HG03521 (cell line): Measurements from ENCODE around the gene VAV2.

Experiments used
- ATAC-seq: cut with Tn5 transposase; IDR thresholded peaks from one replicate; pipeline ENCODE4 v1.9.1; 2021; ENCODE audit warnings: mild to moderate bottlenecking, moderate library complexity; ENCODE audit not compliant: unreplicated experiment

VAV2 gene

DNA sequence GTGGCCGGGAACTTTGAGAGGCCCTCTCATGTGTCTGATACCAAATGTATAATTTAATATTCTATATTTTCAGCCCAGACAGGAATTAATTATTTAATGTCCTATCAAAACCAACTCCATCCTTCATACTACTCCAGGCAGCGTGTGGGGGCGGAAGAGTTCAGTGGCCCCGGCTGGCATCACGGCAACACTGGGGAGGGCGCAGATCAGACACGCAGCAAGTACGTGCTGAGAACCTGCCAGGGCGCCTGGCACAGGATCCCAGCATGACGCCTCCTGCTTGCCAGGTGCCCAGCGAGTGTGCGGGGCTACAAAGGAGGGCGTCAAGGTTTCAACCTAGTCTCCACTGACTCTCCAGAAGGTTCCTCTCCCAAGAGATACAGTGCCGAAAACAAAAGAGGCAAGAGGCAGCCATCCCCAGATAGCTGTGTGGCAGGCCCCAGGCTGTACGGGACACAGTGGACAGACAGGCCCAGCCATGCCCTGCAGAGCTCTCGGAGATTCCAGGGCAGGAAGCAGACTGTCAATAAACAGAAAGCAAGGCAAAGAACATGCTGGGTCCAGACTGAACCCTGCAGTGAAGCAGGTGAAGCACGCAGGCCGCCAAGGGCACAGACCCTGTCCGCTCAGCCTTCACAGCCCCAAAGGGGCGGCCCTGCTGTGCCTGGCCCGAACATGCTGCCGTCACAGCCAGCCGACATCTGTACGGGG lies 110.3 kb downstream of the VAV2 start:
- ATAC-seq, result no peak

DNA sequence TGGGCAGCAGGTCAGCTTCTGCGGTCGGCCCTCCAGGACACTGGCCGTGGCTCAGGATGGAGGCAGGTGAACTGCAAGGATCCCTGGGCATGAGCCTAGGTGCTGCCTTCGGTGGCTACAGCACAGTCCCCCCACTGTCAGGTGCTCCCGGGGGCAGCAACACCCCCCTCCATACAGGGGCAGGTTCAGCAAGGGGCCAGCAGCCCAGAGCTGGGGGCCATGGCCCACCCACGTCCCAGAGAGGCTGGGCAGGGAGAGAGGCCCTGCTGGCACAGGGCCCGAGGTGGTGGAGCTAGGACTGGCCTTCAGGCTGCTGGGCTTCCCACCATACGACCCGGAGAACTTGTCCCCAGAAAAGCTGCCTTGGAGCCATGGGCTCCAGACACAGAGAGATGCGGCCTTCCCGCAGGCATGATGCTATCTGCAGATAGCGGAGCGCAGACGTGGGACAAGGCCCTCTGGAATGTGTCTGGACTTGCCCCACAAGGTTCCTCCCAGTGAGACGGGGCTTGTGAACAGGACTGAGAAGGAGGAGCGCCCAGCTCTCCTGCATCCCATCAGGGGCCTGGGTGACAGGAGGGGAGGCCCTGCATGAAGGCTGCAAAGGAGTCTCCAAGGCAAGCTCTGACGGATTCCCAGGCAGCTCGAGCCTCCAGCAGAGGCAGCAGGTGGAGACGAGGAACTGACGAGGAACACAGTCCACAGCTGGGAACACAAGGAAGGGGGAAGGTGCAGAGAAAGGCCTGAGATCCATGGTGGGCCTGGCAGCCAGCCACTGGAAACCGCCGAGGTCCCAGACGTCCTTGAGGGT lies 111.1 kb downstream of the VAV2 start:
- no peak for ATAC-seq

DNA sequence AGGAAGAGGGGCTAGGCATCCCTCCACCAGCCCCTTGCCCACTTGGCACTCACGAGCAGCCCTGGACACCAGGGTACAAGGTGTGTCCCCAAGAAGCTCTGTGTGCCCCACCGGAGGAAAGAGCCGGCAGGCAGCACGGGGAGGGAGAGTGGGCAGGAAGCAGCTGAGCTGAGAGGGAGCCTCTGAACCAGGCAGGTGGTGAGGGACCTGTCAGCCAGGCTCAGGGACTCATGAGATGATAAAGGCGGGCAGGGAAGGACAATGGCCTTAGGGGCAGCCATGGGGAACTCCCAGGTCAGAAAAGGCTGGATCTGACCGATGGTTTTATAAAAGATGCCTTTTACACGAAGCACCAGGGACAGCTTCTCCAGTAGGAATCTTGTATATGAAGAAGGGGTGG lies 112.0 kb downstream of the VAV2 start:
- no peak for ATAC-seq

DNA sequence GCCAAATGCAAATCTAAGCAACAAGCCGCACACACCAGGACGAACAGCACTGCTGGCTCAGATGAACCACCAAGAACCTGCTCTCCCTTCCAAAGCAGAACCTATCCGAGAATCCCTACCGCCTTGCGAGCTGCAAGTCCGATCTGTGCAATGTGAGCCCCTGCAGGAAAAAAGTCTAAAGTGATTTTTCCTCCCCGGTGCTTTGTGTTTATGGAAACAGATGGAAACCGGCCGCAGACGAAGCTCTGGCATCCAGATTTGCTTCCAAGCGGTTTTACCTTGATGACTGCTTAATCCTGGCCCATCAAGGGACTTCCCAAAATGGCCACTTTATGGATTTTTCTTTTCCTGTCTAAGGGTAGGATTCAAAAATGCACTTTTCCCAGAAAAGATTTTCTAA lies 112.5 kb downstream of the VAV2 start:
- no peak for ATAC-seq

DNA sequence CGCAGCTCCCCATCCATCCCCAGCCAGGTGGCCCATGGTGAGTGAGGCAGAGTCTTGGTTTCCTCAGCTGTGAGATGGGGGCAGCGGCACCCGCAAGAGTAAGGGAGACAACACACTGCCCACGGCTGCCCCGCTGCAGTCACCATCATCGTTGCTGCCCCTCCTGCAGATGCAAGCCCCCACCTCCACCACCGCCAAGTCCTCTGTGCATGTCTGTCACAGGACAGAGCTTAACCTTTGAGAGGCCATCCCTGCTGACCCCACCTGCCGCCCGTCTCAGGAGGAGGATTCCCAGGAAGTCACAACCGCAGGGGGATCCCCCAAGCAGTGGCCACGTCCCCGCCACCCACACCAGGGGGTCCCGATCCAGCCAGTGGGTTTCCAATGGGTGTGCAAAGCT lies 113.7 kb downstream of the VAV2 start:
- ATAC-seq, result no peak

DNA sequence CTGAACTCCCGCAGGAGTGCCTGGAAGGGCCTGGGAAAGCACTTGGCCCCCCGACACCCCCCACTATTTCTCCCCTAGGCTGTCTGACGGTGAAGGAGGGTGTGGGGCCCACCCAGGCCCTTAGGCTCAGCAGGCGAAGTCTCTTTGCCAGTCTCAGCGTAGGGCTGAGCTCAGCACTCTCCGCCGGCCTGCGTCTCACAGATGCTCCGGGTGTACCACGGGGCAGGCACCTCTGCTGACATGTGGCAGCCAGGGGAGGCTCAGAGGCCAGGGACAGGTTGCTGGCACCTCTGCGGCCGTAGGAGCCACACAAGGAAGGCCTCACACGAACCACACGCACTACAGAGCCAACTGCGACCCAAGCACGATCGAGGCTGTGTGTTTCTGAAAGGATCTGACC lies 114.2 kb downstream of the VAV2 start:
- no peak for ATAC-seq

DNA sequence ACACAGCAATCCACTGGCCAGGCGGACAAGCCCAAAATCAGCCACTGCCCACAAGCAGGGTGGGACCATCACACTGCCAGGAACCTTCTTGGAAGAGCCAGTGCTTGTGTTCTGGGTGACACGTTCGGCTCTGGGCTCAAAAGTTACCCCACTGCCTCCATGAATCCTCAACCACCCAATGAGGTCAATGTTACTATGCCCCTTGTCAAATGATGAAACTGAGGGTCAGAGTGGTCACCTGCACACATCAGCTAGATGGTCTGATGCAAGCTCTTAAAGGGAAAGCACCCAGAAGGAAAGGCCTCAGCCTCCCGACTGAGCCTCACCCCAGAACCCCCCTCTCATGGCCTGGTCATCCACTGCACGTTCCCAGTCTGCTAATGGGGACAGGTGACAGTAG lies 114.8 kb downstream of the VAV2 start:
- ATAC-seq, result no peak

DNA sequence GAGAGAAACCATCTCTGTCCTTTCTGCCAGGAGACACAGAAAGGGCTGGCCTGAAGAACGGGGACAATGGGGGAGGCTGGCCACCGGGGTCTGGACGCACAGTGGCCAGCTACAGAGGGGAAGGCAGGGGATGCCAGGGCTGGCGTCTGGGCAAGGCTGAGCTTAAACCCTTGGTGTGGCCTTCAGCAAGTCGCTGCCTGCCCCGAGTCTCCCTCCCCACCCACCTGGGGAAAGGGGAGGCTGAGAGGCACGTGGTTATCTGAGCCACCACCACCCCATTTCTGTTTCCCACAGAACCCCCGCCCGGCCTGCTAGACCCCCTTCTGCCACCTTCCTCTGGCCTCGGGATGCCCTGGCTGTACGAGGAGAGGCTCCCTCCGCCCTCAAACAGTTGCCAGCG lies 115.3 kb downstream of the VAV2 start:
- ATAC-seq, result no peak

DNA sequence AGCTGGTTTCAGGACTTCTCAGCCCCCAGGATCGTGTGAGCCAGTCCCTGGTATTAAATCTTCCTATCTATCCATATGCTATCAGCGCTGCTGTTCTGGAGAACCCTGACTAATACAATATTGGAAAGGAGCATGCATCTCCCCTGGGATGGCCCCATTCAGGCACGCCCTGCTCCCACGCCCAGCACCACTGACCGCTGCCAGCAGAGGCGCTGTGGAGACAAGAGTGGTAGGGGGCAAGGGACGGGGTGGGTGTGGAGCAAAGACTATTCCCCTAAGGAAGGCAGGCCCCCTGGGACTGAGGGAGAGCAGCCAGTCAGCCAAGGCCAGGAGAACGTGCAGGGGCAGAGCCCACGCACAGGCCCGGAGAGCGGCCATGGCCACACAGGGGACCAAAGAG lies 116.0 kb downstream of the VAV2 start:
- no peak for ATAC-seq

DNA sequence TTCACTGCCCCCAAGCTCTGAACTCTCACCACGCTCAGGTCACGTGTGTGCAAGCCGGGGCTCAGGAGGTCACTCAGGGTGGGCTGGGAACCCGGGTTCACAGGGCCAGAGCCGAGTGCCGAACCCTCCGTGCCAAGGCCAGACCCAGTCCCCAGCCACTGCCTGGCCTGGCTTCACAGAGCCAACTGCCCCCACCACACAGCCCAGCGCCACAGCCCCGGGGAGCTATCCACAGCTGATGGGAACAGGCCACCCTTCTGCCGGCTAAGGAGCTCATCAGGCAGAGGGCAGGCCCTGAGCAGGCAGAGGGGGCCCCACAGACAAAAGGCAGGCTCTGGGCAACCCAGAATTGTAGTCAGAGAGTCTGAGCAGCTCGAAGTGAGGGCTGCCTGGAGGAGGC lies 117.0 kb downstream of the VAV2 start:
- no peak for ATAC-seq

DNA sequence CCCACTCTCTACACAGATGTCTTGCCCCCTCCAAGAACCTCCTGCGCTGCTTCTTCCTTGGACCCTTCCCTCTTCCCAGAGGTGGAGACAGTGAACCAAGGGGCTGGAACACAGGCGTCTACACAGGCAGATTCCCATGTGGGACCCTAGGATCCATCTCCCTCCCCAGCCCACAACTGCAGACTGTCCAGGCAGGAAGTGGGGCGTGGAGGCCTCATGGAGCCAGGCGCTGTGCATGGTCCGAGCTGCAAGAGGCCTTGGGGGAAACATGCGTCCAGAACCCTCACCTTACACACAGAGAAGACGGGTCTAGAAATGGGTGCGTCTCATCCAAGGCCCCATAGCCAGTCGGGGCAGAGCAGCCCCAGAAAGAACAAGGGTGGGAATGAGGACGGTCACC lies 117.5 kb downstream of the VAV2 start:
- no peak for ATAC-seq

DNA sequence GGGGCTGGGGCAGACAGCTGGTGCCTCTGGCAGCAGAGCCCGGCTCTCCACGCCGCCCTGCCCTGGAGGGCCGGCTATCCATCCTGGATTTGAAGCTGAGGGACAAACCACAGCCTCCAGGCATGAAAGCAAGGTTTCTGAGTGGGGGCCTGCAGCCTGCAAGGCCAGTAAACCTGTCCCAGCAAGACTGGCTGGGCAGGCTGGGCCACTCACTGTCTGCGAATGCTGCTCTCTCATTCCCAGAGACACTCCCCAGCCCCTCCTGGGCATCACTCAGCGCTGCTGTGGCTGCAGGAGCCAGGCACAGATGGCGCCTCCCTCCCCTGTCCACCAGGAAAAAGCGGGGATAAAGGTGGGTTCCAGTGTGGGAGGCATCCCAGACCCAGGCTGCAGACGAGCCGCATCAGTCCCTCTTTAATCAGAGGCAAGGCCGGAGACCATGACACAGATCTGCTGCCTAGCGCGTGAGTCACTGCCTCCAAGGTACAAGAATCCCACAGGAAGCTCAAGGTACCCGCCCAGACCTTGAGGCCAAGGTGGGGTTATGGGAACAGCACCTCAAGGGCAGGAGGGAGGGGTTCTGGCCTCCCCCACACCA lies 118.0 kb downstream of the VAV2 start:
- ATAC-seq, result no peak

DNA sequence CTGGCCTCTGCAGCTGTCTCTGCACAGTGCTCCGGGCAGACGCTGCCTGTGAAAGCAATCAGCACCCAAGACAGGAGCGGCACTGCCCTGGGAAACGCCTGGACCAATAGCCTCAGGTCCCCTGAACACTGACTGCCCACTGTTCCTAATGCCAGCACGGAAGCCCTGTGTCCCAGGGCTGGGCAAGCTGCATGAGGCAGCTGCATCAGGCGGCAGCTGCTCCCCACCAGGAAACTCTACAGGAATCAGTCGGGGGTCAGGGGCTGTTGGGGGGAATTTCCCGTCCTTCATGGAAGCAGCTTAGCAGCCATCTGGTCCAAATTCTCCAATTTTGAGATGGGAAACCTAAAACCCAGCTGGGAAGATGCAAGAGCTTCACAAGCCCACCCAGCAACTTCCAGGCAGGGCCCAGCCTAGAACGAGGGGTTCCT lies 118.6 kb downstream of the VAV2 start:
- no peak for ATAC-seq

DNA sequence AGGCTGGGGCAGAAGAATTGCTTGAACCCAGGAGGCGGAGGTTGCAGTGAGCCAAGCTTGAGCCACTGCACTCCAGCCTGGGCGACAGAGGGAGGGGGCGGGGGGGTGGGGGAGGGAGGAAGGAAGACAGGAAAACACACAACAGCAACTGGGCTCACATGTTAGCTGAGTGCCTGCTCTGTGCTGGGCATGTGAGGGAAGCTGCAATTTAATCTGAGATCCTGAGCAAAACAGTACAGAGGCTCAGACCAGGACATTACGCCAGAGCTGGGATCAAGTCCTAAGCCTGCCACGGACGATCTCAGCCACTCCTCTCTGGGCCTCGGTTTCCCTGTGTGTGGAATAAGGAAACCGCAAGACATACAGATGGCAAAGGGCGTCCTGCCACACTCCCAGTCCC lies 119.1 kb downstream of the VAV2 start:
- ATAC-seq, result no peak

DNA sequence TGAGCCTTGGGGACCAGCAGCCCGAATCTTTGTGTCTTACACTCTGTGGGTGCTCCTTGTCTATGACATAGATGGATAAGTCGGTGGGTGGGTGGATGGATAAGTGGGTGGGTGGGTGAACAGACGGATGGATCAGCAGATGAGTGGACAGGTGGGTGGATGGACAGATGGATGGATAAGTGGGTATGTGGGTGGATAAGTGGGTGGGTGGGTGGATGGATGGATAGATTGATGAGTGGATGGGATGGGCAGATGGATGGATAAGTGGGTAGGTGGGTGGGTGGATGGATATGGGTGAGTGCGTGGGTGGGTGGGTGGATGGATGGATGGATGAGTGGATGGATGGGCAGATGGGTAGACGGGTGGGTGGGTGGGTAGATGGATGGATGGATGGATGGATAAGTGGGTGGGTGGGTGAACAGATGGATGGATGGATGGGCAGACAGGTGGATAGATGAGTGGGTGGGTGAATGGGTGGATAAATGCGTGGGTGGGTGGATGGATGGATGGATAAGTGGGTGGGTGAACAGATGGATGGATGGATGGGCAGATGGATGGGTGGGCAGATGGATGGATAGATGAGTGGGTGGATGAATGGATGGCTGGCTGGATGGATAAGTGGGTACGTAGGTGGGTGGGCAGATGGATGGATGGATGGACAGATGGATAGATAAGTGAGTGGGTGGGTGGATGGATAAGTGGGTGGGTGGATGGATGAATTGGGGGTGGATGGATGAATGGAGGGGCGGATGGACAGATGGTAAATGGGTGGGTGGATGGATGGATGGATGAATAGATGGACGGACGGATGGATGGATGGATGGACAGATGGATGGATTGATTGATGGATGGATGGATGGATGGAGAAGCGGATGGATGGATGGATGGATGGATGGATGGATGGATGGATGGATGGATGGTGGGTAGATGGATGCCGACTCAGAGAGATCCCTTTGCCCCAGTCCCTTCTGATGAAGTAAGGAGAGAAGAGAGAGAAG lies 121.2 kb downstream of the VAV2 start:
- no peak for ATAC-seq

DNA sequence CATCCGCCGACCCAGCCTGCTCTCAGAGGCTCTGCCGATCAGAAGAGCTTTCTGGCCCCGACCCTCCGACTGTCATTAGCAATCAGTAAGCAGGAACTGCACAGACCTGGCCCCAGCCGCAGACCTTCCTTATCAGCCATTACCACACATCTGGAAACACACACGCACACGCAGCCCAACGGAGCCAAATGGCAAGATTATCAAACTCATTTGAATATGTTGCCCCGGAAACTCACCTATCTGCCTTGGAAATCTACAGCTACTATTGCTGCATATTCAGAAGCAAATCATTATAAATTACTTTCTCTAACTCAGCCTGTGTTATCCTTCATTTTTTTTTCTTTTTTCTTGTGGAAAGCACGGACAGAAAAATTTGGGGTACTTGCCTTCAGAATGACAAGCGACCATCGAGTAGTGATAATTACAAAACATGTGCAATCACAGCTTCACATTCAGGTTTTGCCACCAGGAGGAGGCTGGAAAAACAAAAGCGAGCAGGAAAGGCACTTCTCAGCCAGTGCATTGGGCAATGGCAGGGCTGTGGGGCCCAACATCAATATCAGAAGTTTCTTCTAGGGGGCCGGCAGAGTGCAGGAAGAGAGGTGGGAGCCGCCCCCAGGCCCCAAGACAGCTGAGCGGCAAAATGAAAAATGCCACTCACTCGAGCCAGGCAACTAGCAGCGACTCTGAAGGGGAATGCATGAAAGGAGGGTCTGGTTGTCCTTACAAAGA lies 122.3 kb downstream of the VAV2 start:
- ATAC-seq, result no peak

DNA sequence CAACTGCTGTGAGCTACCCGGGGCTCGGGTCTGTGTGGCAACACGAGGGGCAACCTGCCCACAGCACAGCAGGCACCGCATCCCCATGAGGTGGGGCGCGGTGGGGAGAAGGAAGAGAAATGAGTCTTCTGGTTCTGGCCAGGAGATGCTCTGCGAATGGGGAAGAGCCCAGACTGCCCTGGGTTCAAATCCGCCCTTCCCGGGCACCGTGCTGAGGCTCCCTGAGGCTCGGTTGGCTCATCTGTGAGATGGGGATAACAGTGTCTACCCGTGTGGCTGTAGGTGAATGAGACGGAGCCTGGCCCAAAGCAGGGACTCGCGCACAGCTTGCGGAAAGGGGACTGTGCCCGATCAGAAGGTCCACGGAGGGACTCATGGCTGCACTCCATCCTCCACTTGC lies 123.9 kb downstream of the VAV2 start:
- no peak for ATAC-seq

DNA sequence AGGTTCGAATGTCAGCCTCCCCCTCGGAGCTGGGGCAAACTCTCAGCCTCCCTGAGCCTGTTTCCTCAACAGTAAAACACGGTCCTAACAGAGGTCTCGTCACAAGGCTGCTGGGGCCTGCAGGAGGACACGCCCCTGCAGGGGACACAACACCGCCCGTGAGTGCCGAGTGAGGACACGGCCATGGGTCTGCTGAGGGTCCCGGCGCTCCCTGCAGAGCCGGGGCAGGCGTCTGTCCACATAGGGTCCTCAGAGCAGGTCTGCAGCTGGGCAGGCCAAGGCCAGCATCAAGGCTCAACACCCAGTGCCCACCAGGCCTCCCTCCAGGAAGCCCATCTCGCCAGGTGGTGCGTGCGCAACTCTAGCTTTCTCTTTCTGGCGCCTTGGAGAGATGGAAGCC lies 125.2 kb downstream of the VAV2 start:
- ATAC-seq, result no peak

DNA sequence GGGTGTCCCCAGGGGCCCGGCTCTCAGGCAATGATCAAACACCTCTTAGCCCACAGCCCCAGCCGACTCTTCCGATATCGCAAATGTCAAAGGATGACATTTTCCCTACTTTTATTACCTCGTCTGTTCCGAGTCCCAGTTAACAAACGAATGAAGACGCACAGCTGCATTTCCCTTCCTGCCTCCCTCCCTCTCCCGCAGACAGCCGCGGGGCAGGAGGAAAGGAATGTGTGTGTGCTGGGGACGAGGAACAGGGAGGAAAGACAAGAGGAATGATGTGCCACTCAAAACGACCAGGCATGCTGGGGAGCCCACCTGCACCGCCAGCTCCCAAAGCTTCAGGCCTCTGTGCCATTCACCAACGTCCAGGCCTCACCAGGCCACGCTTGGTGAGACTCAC lies 128.1 kb downstream of the VAV2 start:
- no peak for ATAC-seq

DNA sequence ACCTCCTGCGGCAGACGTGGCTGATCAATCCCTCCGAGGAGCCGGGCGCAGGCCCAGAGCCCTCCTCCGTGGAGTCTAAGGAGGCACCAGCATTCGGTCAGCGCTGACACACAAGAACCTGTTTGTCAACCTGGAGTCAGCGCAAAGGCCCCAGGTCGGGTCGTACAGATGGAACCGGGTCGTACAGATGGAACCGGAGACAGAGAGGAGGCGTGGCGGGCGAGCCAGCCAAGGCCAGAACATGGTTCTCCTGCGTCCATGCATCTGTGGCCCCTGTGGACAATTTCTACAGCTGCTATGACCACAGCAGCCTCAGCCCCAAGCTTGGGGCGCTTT lies 128.9 kb downstream of the VAV2 start:
- ATAC-seq, result no peak
